ENCODE results near the gene ZNF831. TPM values are rescaled to one million over a fixed set of nuclear protein-coding genes. Genes with fewer than 3 reads are reported as not detected.

Gene ZNF831
- polyA plus RNA-seq, 1 of the 3 experiments (the other 2 are of a cell fraction): not detected

- TF ChIP-seq IRF3 (IDR thresholded peaks at IDR 0.05; ENCODE audit: low read depth, low read length) (no peak), SMC3 (IDR thresholded peaks at IDR 0.05; ENCODE audit: low read depth, low read length) (no peak), CHD2 (IDR thresholded peaks at IDR 0.05; ENCODE audit: low read length, partially characterized antibody) (no peak)
These were observed 39.2 kb upstream of the ZNF831 start (continued) for GRCh38 chr20:59124296-59125029.

GRCh38 chr20:59125332-59125731, 38.3 kb upstream of the ZNF831 start:
- Histone ChIP-seq H3K9me3 (no peaks in the 10 kb centered on the region), H3K4me2 (no peak overlapping the region), H3K4me3 (ENCODE audit: low read depth in 2 of 2, low read length in 1 of 2) (no peak overlapping the region), H2AFZ (ENCODE audit: low read depth) (no peak overlapping the region), H3K9ac (no peak overlapping the region), H3K4me1 (ENCODE audit: control insufficient read depth in 1 of 2, insufficient read depth in 2 of 2, low read depth in 1 of 2, low read length in 1 of 2) (no peaks in the 10 kb centered on the region), H4K20me1 (ENCODE audit: insufficient read depth) (no peaks in the 10 kb centered on the region), H3K27me3 (ENCODE audit: insufficient read depth) (no peaks in the 10 kb centered on the region; the same call in 1 of the 2 replicates), H3K9me2 (no peaks in the 10 kb centered on the region), H3F3A (replicated peaks; ENCODE audit: insufficient read depth) (no peaks in the 10 kb centered on the region), H3K27ac (ENCODE audit: low read depth in 2 of 2, low read length in 1 of 2) (no peak overlapping the region), H3K36me3 (replicated peaks in 1 of 2; ENCODE audit: control insufficient read depth in 1 of 2, insufficient read depth in 2 of 2, low read length in 1 of 2) (no peaks in the 10 kb centered on the region), H3K79me2 (ENCODE audit: insufficient read depth) (no peaks in the 10 kb centered on the region)
- no peak for TF ChIP-seq JUND (IDR thresholded peaks at IDR 0.05)
- TF ChIP-seq POLR2AphosphoS5 (IDR thresholded peaks at IDR 0.05; ENCODE audit: low read depth, low read length): no peak
- no peak for TF ChIP-seq FOXM1 (IDR thresholded peaks at IDR 0.05; ENCODE audit: low read depth)
- TF ChIP-seq CTCF (IDR thresholded peaks at IDR 0.05): no peak
- no peak for TF ChIP-seq RAD21 (IDR thresholded peaks at IDR 0.05; ENCODE audit: low read length)
- TF ChIP-seq ZBTB33 (IDR thresholded peaks at IDR 0.05; ENCODE audit: borderline replicate concordance, low read depth): no peak
- TF ChIP-seq EP300 (IDR thresholded peaks at IDR 0.05; ENCODE audit: borderline replicate concordance in 1 of 2, low read depth in 1 of 2, low read length in 1 of 2): no peak
- no peak for TF ChIP-seq GATA2 (CRISPR knock-in tag; IDR thresholded peaks at IDR 0.05)
- no peak for TF ChIP-seq ELF1 (IDR thresholded peaks at IDR 0.05)
- DNase-seq: no peak
- CTCF ChIA-PET: interaction anchor here (0.6 kb wide), 1 partner anchor 29 kb away, joined by 5 read pairs; no protein-coding TSS in a partner anchor
- POLR2A ChIA-PET: no interaction called here
- 42% methylated on average over 7 of the region's 7 CpGs for WGBS (ENCODE audit: low lambda C conversion rate)
